AG10803 (cell line): ENCODE measurements around the gene FAM111A.

ENCODE experiments used
- DNase-seq: peaks from one replicate; pipeline ENCODE4 v3.0.0; 2010; ENCODE audit warnings: low read depth
- H3K4me3 ChIP-seq: 2 replicates; pipeline ENCODE4 v1.5.1; 2011; ENCODE audit warnings: mild to moderate bottlenecking, low read length, control low read depth
- CTCF ChIP-seq: conservative IDR thresholded peaks from 2 replicates; pipeline ENCODE4 v1.5.1; 2011; ENCODE audit warnings: mild to moderate bottlenecking, low read length, control low read depth, inconsistent platforms

Gene FAM111A

GRCh38 chr11:59176330-59176729, 33.7 kb downstream of the FAM111A start:
- no peak for DNase-seq
- TF ChIP-seq CTCF = no peak
- H3K4me3 ChIP-seq = no peak overlapping the region

- no peak for TF ChIP-seq CTCF
- H3K4me3 ChIP-seq = no peak overlapping the region
- DNase-seq = no peak
Measured at GRCh38 chr11:59178402-59178801, 35.7 kb downstream of the FAM111A start.

GRCh38 chr11:59179121-59179520, 36.5 kb downstream of the FAM111A start:
- TF ChIP-seq CTCF = no peak
- H3K4me3 ChIP-seq = no peak overlapping the region
- no peak for DNase-seq

- no peak overlapping the region for H3K4me3 ChIP-seq
- TF ChIP-seq CTCF = no peak
- no peak for DNase-seq
Measured at GRCh38 chr11:59180168-59180776, 37.6 kb downstream of the FAM111A start.

GRCh38 chr11:59180907-59181306, 38.3 kb downstream of the FAM111A start:
- no peak for TF ChIP-seq CTCF
- no peak for DNase-seq
- H3K4me3 ChIP-seq = no peak overlapping the region

GRCh38 chr11:59181746-59182456, 39.2 kb downstream of the FAM111A start:
- no peak overlapping the region for H3K4me3 ChIP-seq
- no peak for TF ChIP-seq CTCF
- DNase-seq = no peak

GRCh38 chr11:59182457-59183151, 39.9 kb downstream of the FAM111A start:
- TF ChIP-seq CTCF = no peak
- no peak for DNase-seq

More at GRCh38 chr11:59182457-59183151, 39.9 kb downstream of the FAM111A start:
- no peak overlapping the region for H3K4me3 ChIP-seq
